Neural cell (in vitro differentiated cells): ENCODE measurements around the gene PLEKHA8. TPM values are rescaled to one million over a fixed set of nuclear protein-coding genes. Genes with fewer than 3 reads are reported as not detected.

Experiments used
- polyA plus RNA-seq: library from polyadenylated mRNA; depleted of rRNA; stranded (reverse); fragments of >200 nt; gene quantifications from 2 replicates; pipeline ENCODE4 v1.2.3, GENCODE V29; 2014
- small RNA-seq, 3 experiments: library from RNA; depleted of rRNA; stranded (forward); fragments of <200 nt; gene quantifications; one replicate each; pipeline ENCODE3, GENCODE V24; 2012

Gene PLEKHA8
- polyA plus RNA-seq, 1 donor from 2014 or later: 43.1 TPM

Small RNA genes within 50 kb of the gene (small RNA-seq; reads per million reads assigned to genes)
- gene RPS27P16: 0 reads per million in 3 experiments

Other genes starting within 250 kb of the PLEKHA8 start
- gene WIPF3, start 221.9 kb upstream of the PLEKHA8 start, polyA plus RNA-seq: 3.8 and 4.6 TPM in 2 replicates
- gene SCRN1, start 38.6 kb upstream of the PLEKHA8 start, polyA plus RNA-seq: 130 TPM in 2 replicates
- 19.6 and 36.7 TPM in 2 replicates for gene FKBP14, start 1.7 kb upstream of the PLEKHA8 start, polyA plus RNA-seq
- gene MTURN, start 106.6 kb downstream of the PLEKHA8 start, polyA plus RNA-seq: 70.3 and 75.5 TPM in 2 replicates